SJSA1 (cell line): ENCODE results near the gene HIGD1B. TPM values are rescaled to one million over a fixed set of nuclear protein-coding genes. Genes with fewer than 3 reads are reported as not detected.
A peak's percentile ranks its signal among the peaks of the same experiment; 100 is the strongest.

Experiments
- DNase-seq, 2 experiments: peaks; one replicate each; pipeline ENCODE4 v3.0.0-alpha.2; 2015 to 2020; ENCODE audit warnings: low spot score in 2 of 2, low read depth in 1 of 2
- H3K27ac ChIP-seq: fragments of 250-450 bp; sonication (Bioruptor Pico); 2 replicates; pipeline ENCODE4 v1.5.1; 2020; ENCODE audit warnings: mild to moderate bottlenecking, moderate library complexity
- H3K27me3 ChIP-seq: fragments of 250-450 bp; sonication (Bioruptor Pico); replicated peaks from 2 replicates; pipeline ENCODE4 v1.5.1; 2020; ENCODE audit warnings: mild to moderate bottlenecking, moderate library complexity
- H3K36me3 ChIP-seq: fragments of 250-450 bp; sonication (Bioruptor Pico); 2 replicates; pipeline ENCODE4 v1.5.1; 2020; ENCODE audit warnings: mild to moderate bottlenecking
- H3K4me1 ChIP-seq: fragments of 250-450 bp; sonication (Bioruptor Pico); replicated peaks from 2 replicates; pipeline ENCODE4 v1.6.1; 2021; ENCODE audit warnings: mild to moderate bottlenecking
- H3K4me3 ChIP-seq: fragments of 250-450 bp; sonication (Bioruptor Pico); 2 replicates; pipeline ENCODE4 v1.5.1; 2020; ENCODE audit warnings: mild to moderate bottlenecking
- H3K9me3 ChIP-seq: fragments of 250-450 bp; sonication (Bioruptor Pico); replicated peaks from 2 replicates; pipeline ENCODE4 v1.5.1; 2020; ENCODE audit warnings: mild to moderate bottlenecking
- total RNA-seq: library from RNA; depleted of rRNA; stranded (reverse); fragments of >200 nt; shearing (Covaris generic); gene quantifications from 2 replicates; pipeline ENCODE4 v1.2.3, GENCODE V29; 2014

HIGD1B gene
- total RNA-seq, 1 experiment from 2014 or later = not detected

DNA sequence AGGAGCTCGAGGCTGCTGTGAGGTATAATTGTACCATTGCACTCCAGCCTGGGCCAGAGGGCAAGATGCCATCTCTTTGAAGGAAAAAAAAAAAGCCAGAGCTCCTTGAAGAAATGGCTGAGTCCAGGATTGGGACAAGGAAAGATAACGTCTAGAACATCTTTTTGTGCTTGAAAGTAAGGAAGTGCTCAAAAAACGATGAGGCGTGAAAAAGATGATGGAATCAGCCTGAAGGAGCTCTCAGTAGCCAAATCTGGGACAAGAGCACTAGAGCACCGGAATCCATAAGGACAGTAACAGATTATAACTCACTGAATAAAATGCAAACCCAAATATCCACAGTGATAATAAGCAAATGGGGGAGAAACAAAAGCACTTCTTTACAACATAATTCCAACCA is 29.4 kb downstream of the HIGD1B start:
- Histone ChIP-seq H3K9me3 (no peaks in the 10 kb centered on the region), H3K4me3 (no peak overlapping the region), H3K4me1 (no peaks in the 10 kb centered on the region), H3K27ac (no peak overlapping the region), H3K36me3 (peaks cover 90% of the 10 kb centered on the region), H3K27me3 (no peaks in the 10 kb centered on the region)
- no peak for DNase-seq

GRCh38 chr17:44878627-44879221 is 31.0 kb downstream of the HIGD1B start:
- Histone ChIP-seq H3K36me3 (peaks cover 92% of the 10 kb centered on the region), H3K4me1 (no peaks in the 10 kb centered on the region)
- peak in 1 of 2 experiments; percentile 51 for DNase-seq

DNA sequence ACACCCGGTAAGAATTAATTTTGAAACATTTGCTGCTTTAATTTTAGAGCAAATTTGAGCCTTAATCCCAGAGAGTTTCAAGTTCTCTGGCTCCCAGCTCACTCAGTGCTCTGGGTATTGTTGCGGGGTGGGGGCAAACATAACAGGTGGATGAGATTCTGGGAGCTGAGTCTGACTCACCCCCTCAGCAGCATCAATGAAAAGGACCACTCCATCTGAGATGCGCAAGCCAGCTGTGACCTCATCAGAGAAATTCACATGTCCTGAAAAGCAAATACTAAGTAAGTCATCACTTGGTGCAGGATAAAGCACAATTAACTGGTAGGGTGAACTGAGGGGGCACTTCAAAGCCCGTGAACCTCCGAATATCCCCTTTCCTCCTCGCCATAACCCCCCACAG is 31.7 kb downstream of the HIGD1B start:
- Histone ChIP-seq H3K9me3 (no peaks in the 10 kb centered on the region), H3K36me3 (peaks cover 94% of the 10 kb centered on the region), H3K27ac (no peak overlapping the region), H3K4me3 (no peak overlapping the region), H3K27me3 (no peaks in the 10 kb centered on the region), H3K4me1 (no peaks in the 10 kb centered on the region)
- no peak for DNase-seq

More at GRCh38 chr17:44878627-44879221, 31.0 kb downstream of the HIGD1B start:
- Histone ChIP-seq H3K4me3 (no peak overlapping the region), H3K27ac (no peak overlapping the region), H3K9me3 (no peaks in the 10 kb centered on the region), H3K27me3 (no peaks in the 10 kb centered on the region)

GRCh38 chr17:44880062-44880461 is 32.4 kb downstream of the HIGD1B start:
- H3K36me3 ChIP-seq = peaks cover 95% of the 10 kb centered on the region
- no peak overlapping the region for H3K27ac ChIP-seq
- no peaks in the 10 kb centered on the region for H3K27me3 ChIP-seq
- no peak for DNase-seq
- no peak overlapping the region for H3K4me3 ChIP-seq
- no peaks in the 10 kb centered on the region for H3K4me1 ChIP-seq
- no peaks in the 10 kb centered on the region for H3K9me3 ChIP-seq

DNA sequence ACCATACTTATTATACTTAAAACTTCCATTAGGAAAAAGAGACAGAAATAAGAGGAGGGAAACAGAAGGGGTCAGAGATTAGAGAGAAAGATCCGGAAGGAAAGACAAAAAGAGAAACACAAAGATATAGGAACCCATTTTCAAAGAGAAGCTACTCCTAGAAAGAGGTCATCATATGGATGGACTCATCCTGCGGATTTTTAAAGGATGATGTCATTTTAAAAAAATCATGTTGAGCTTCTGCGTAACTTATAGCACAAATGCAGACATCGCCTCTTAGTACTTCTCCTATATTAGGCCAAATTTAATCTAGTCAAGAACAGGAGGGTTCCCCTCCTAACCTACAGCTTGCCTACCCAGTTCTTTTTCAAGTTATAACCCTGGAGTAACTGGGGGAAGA is 33.5 kb downstream of the HIGD1B start:
- Histone ChIP-seq H3K27me3 (no peaks in the 10 kb centered on the region), H3K4me3 (no peak overlapping the region), H3K36me3 (peaks cover 98% of the 10 kb centered on the region), H3K27ac (no peak overlapping the region), H3K9me3 (no peaks in the 10 kb centered on the region), H3K4me1 (no peaks in the 10 kb centered on the region)
- DNase-seq = no peak

DNA sequence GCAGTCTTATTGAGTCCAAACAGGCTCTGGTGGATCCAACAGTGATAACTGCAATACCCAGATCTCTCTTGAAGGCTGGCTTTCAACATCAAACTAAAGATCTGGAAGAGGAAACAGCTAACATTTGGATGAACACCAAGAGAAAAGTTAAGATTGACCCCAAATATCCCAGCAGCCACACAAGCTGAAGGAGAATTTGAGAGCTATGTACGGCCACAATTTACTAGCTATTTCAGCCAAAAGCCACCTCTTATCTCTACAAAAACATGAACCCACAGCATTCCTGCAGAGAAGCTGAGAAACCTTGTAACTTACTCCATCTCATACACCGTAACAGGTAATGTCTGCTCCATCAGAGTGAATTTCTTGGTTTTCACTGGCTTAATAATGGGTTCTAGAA is 37.3 kb downstream of the HIGD1B start:
- H3K36me3 ChIP-seq = peaks cover 99% of the 10 kb centered on the region
- DNase-seq = no peak

GRCh38 chr17:44887016-44887415 is 39.3 kb downstream of the HIGD1B start:
- DNase-seq = no peak
- no peak overlapping the region for H3K4me3 ChIP-seq
- peaks cover 94% of the 10 kb centered on the region for H3K36me3 ChIP-seq
- no peaks in the 10 kb centered on the region for H3K9me3 ChIP-seq
- H3K27me3 ChIP-seq = no peaks in the 10 kb centered on the region
- H3K27ac ChIP-seq = no peak overlapping the region
- H3K4me1 ChIP-seq = no peaks in the 10 kb centered on the region

More for the DNA sequence above, 37.3 kb downstream of the HIGD1B start:
- no peaks in the 10 kb centered on the region for H3K27me3 ChIP-seq
- H3K4me1 ChIP-seq = no peaks in the 10 kb centered on the region
- no peak overlapping the region for H3K27ac ChIP-seq
- no peak overlapping the region for H3K4me3 ChIP-seq
- no peaks in the 10 kb centered on the region for H3K9me3 ChIP-seq

GRCh38 chr17:44887971-44888954 is 40.6 kb downstream of the HIGD1B start:
- Histone ChIP-seq H3K27me3 (no peaks in the 10 kb centered on the region), H3K9me3 (no peaks in the 10 kb centered on the region), H3K4me1 (no peaks in the 10 kb centered on the region), H3K36me3 (peaks cover 94% of the 10 kb centered on the region), H3K4me3 (no peak overlapping the region), H3K27ac (no peak overlapping the region)
- DNase-seq = no peak

- Histone ChIP-seq H3K36me3 (peaks cover 94% of the 10 kb centered on the region), H3K4me3 (no peak overlapping the region), H3K4me1 (no peaks in the 10 kb centered on the region), H3K9me3 (no peaks in the 10 kb centered on the region), H3K27ac (no peak overlapping the region), H3K27me3 (no peaks in the 10 kb centered on the region)
- DNase-seq = no peak
Observed at GRCh38 chr17:44889003-44889402, 41.3 kb downstream of the HIGD1B start.

GRCh38 chr17:44892250-44892649 is 44.6 kb downstream of the HIGD1B start:
- no peaks in the 10 kb centered on the region for H3K27me3 ChIP-seq
- H3K9me3 ChIP-seq = no peaks in the 10 kb centered on the region
- H3K4me1 ChIP-seq = no peaks in the 10 kb centered on the region
- no peak overlapping the region for H3K4me3 ChIP-seq
- H3K36me3 ChIP-seq = peaks cover 88% of the 10 kb centered on the region
- no peak for DNase-seq
- no peak overlapping the region for H3K27ac ChIP-seq

- peaks cover 64% of the 10 kb centered on the region for H3K36me3 ChIP-seq
- DNase-seq = no peak
- H3K9me3 ChIP-seq = no peaks in the 10 kb centered on the region
- H3K4me1 ChIP-seq = peaks cover 7% of the 10 kb centered on the region
- H3K4me3 ChIP-seq = no peak overlapping the region
- H3K27me3 ChIP-seq = no peaks in the 10 kb centered on the region
- H3K27ac ChIP-seq = no peak overlapping the region
Observed at GRCh38 chr17:44894642-44895041, 47.0 kb downstream of the HIGD1B start.

DNA sequence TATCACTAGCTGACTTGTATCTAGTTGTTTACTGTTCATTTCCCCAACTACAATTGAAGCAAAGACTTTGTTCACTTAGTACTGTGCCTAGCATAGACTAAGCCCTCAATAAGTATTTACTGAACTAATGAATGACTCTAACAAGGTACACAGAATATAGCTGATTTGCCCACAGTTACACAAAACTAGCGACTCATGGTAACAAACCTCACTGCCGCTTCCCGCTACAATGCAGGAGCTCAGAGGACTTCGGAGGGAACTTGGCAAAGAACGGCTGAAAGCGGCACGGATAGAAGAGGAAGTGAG is 51.0 kb downstream of the HIGD1B start:
- H3K27ac ChIP-seq = peak overlapping the region; percentile 100
- no peaks in the 10 kb centered on the region for H3K27me3 ChIP-seq
- DNase-seq = no peak
- H3K4me3 ChIP-seq = peak overlapping the region; percentile 58
- H3K9me3 ChIP-seq = no peaks in the 10 kb centered on the region
- peaks cover 36% of the 10 kb centered on the region for H3K4me1 ChIP-seq
- H3K36me3 ChIP-seq = peaks cover 29% of the 10 kb centered on the region

GRCh38 chr17:44899074-44899782 is 51.5 kb downstream of the HIGD1B start, which contains the start of gene EFTUD2:
TSS of gene EFTUD2 (minus strand) at chr17:44899445. CDS start at chr17:44894521, 4,924 bp downstream.
- Histone ChIP-seq H3K4me1 (peaks cover 36% of the 10 kb centered on the region), H3K36me3 (peaks cover 24% of the 10 kb centered on the region), H3K27ac (peak within 1 kb of the TSS; percentile 100), H3K9me3 (no peaks in the 10 kb centered on the region), H3K4me3 (peak within 1 kb of the TSS; percentile 58), H3K27me3 (no peaks in the 10 kb centered on the region)
- DNase-seq = peak; percentile 95 to 100
